ENCODE measurements around the gene ITSN2.

ITSN2 gene

DNA sequence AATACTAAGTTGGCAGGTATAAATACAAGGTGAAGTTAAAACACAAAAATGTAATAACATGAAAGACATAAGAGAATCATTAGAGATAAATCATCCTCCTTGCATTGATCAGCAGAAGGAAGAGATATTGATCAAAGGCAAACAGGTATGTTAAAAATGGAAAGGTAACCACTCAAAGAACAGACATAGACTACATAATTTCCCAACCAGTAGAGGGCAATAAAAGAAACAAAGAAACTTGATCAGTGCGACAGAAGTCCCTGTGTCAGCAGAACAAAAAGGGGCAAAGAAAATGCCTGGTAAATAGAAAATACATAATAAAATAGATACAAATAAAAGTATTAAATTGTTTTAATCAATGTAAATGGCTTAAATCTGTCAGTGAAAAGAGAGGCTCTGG lies 131.9 kb downstream of the ITSN2 start:
- DNase-seq (no peak), ATAC-seq (replicated peaks) (no peak)
- Mint-ChIP-seq H3K27ac (no peak overlapping the region), H3K36me3 (ENCODE audit: insufficient read depth) (peaks cover 12% of the 10 kb centered on the region), H3K27me3 (no peaks in the 10 kb centered on the region), H3K4me1 (ENCODE audit: low read depth in 2 of 2) (no peaks in the 10 kb centered on the region), H3K4me3 (no peak overlapping the region), H3K9me3 (no peaks in the 10 kb centered on the region)

- Mint-ChIP-seq H3K9me3 (no peaks in the 10 kb centered on the region), H3K36me3 (ENCODE audit: insufficient read depth) (peaks cover 22% of the 10 kb centered on the region)
Measured at GRCh38 chr2:24225499-24226242, 134.7 kb downstream of the ITSN2 start.

DNA sequence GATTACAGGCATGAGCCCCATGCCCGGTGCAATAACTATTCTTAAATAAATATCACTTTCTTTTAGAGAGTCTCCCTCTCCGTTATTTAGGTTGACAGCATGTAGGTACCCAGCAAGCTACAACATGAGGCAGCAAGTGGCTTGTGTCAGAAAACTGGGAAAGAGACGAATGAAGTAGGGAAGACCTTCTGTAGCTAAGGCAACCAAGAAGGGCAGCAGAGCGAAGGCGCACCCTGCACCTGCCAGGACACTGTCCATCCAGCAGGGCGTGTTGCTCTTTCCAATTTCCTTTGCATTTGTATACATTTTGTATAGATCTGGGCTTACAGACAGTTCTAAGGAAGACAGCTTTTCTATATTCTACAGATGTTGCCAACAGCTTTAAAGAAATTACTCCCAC lies 137.4 kb downstream of the ITSN2 start:
- H3K27ac Mint-ChIP-seq: peak overlapping the region in 1 of 2 donors; percentile 46
- ATAC-seq (replicated peaks) (no peak), DNase-seq (no peak)
- H3K9me3 Mint-ChIP-seq: no peaks in the 10 kb centered on the region
- H3K4me3 Mint-ChIP-seq: no peak overlapping the region
- H3K36me3 Mint-ChIP-seq (ENCODE audit: insufficient read depth): peaks cover 25% of the 10 kb centered on the region
- no peaks in the 10 kb centered on the region for H3K27me3 Mint-ChIP-seq
- no peaks in the 10 kb centered on the region for H3K4me1 Mint-ChIP-seq (ENCODE audit: low read depth in 2 of 2)

More at GRCh38 chr2:24225499-24226242, 134.7 kb downstream of the ITSN2 start:
- H3K4me1 Mint-ChIP-seq (ENCODE audit: low read depth in 2 of 2): no peaks in the 10 kb centered on the region
- H3K4me3 Mint-ChIP-seq: no peak overlapping the region
- H3K27me3 Mint-ChIP-seq: no peaks in the 10 kb centered on the region
- H3K27ac Mint-ChIP-seq: no peak overlapping the region
- DNase-seq: no peak
- no peak for ATAC-seq (replicated peaks)

- no peaks in the 10 kb centered on the region for H3K27me3 Mint-ChIP-seq
- H3K9me3 Mint-ChIP-seq: no peaks in the 10 kb centered on the region
- H3K36me3 Mint-ChIP-seq (ENCODE audit: insufficient read depth): peaks cover 24% of the 10 kb centered on the region
- no peak overlapping the region for H3K4me3 Mint-ChIP-seq
- DNase-seq (no peak), ATAC-seq (replicated peaks) (no peak)
- no peaks in the 10 kb centered on the region for H3K4me1 Mint-ChIP-seq (ENCODE audit: low read depth in 2 of 2)
- no peak overlapping the region for H3K27ac Mint-ChIP-seq
Measured at GRCh38 chr2:24221343-24222050, 138.8 kb downstream of the ITSN2 start.

- ATAC-seq (replicated peaks) (no peak), DNase-seq (no peak)
- H3K4me3 Mint-ChIP-seq: no peak overlapping the region
- no peaks in the 10 kb centered on the region for H3K27me3 Mint-ChIP-seq
- H3K27ac Mint-ChIP-seq: no peak overlapping the region
- no peaks in the 10 kb centered on the region for H3K9me3 Mint-ChIP-seq
- H3K36me3 Mint-ChIP-seq (ENCODE audit: insufficient read depth): peaks cover 28% of the 10 kb centered on the region
- H3K4me1 Mint-ChIP-seq (ENCODE audit: low read depth in 2 of 2): peaks cover 0 to 5% of the 10 kb centered on the region in 2 donors
Measured at GRCh38 chr2:24220554-24221291, 139.6 kb downstream of the ITSN2 start.

DNA sequence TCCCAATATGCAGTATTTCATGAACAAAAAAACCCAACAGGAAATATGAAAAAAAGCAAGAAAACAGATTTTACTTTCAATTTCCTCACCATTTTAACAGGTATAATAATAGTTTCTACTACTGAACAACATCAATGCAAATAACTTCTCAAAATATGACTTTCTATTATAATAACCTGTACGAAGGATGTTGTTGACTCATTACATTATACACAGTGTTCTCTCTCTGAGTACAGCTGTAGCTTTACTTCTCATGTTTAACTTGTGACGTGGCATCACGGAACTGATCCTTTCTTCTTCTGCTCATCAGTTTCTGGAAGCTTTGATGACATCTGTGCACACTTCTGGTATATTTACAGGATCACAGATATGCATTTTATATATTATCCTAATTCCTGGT lies 145.5 kb downstream of the ITSN2 start:
- H3K36me3 Mint-ChIP-seq (ENCODE audit: insufficient read depth): peaks cover 48% of the 10 kb centered on the region

GRCh38 chr2:24211408-24211807 lies 148.9 kb downstream of the ITSN2 start:
- ATAC-seq (replicated peaks): no peak
- H3K4me3 Mint-ChIP-seq: no peak overlapping the region
- no peak for DNase-seq
- no peaks in the 10 kb centered on the region for H3K9me3 Mint-ChIP-seq
- no peaks in the 10 kb centered on the region for H3K27me3 Mint-ChIP-seq
- peaks cover 0 to 10% of the 10 kb centered on the region in 2 donors for H3K4me1 Mint-ChIP-seq (ENCODE audit: low read depth in 2 of 2)
- H3K36me3 Mint-ChIP-seq (ENCODE audit: insufficient read depth): peaks cover 56% of the 10 kb centered on the region
- peak overlapping the region in 1 of 2 donors; percentile 11 for H3K27ac Mint-ChIP-seq

More for the DNA sequence above, 145.5 kb downstream of the ITSN2 start:
- peaks cover 0 to 10% of the 10 kb centered on the region in 2 donors for H3K4me1 Mint-ChIP-seq (ENCODE audit: low read depth in 2 of 2)
- peak overlapping the region; percentile 56 to 66 for H3K27ac Mint-ChIP-seq
- DNase-seq: no peak
- no peaks in the 10 kb centered on the region for H3K9me3 Mint-ChIP-seq
- ATAC-seq (replicated peaks): no peak
- H3K27me3 Mint-ChIP-seq: no peaks in the 10 kb centered on the region
- peak overlapping the region in 1 of 2 donors; percentile 28 for H3K4me3 Mint-ChIP-seq

DNA sequence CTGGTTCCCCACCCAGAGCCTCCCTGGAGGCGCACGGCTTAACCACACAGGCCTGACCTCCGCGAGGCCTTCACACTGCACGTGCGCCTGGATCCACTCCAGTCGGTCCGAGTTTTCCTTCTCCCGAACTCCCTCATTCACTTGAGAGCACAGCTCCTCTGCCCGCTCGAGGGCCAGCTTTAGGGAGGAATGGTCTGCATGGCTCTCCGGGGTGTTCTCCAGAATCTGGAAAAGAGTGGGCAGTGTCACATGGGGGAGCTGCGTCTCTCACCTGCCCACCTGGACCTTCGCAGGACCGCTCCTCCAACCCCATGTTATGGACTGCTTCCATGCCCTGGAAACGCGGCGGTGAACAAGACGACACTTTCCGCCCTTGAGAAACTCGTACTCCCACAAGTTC lies 149.6 kb downstream of the ITSN2 start:
- peak overlapping the region in 1 of 2 donors; percentile 11 for H3K27ac Mint-ChIP-seq
- DNase-seq: no peak
- peaks cover 54% of the 10 kb centered on the region for H3K36me3 Mint-ChIP-seq (ENCODE audit: insufficient read depth)
- ATAC-seq (replicated peaks): no peak
- H3K27me3 Mint-ChIP-seq: no peaks in the 10 kb centered on the region
- H3K4me3 Mint-ChIP-seq: no peak overlapping the region
- H3K4me1 Mint-ChIP-seq (ENCODE audit: low read depth in 2 of 2): peaks cover 0 to 6% of the 10 kb centered on the region in 2 donors
- no peaks in the 10 kb centered on the region for H3K9me3 Mint-ChIP-seq

GRCh38 chr2:24210106-24210455 lies 150.3 kb downstream of the ITSN2 start:
- Mint-ChIP-seq H3K27me3 (no peaks in the 10 kb centered on the region), H3K27ac (no peak overlapping the region), H3K36me3 (ENCODE audit: insufficient read depth) (peaks cover 52% of the 10 kb centered on the region), H3K9me3 (no peaks in the 10 kb centered on the region), H3K4me3 (no peak overlapping the region), H3K4me1 (ENCODE audit: low read depth in 2 of 2) (peaks cover 0 to 3% of the 10 kb centered on the region in 2 donors)
- DNase-seq (no peak), ATAC-seq (replicated peaks) (no peak)

DNA sequence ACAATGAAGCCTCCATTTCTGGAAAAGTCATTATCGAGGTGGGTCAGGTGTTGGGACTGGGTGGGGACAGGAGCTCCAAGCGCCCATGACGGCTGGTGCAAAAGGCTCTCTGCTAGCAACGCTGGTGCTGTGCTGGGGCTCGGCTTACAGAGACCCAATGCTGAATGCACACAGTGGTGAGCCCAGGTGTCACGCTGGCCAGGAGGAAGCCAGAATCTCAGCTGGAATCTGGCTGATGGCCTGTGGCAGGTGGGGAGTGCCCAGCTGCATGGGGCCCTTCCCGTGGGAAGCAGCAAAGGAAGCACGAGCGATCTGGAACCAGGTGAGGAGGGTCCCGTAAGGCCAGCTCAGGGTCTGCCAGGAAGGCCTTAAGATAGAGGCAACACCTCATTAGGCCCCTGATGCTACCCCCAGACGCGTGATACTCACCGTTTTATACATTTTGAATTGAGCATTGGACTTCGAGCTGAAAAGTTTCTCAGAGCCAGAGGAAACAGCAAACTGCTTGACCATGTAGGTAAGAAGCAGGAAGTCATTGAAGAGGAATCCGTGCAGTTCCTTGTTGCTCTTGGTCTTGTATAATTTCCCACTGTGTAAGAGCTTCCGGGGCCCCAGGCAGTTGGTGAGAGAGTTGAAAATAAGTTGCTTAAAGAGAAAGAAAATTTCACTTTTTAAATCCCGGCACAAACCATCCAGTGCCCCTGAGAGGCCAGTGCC lies 150.8 kb downstream of the ITSN2 start:
- H3K9me3 Mint-ChIP-seq: no peaks in the 10 kb centered on the region
- no peak overlapping the region for H3K27ac Mint-ChIP-seq
- no peak overlapping the region for H3K4me3 Mint-ChIP-seq
- DNase-seq: no peak
- no peaks in the 10 kb centered on the region for H3K27me3 Mint-ChIP-seq
- no peaks in the 10 kb centered on the region for H3K4me1 Mint-ChIP-seq (ENCODE audit: low read depth in 2 of 2)
- H3K36me3 Mint-ChIP-seq (ENCODE audit: insufficient read depth): peaks cover 54% of the 10 kb centered on the region
- ATAC-seq (replicated peaks): no peak

GRCh38 chr2:24208490-24208889 lies 151.8 kb downstream of the ITSN2 start:
- H3K27ac Mint-ChIP-seq: no peak overlapping the region
- no peak for ATAC-seq (replicated peaks)

DNA sequence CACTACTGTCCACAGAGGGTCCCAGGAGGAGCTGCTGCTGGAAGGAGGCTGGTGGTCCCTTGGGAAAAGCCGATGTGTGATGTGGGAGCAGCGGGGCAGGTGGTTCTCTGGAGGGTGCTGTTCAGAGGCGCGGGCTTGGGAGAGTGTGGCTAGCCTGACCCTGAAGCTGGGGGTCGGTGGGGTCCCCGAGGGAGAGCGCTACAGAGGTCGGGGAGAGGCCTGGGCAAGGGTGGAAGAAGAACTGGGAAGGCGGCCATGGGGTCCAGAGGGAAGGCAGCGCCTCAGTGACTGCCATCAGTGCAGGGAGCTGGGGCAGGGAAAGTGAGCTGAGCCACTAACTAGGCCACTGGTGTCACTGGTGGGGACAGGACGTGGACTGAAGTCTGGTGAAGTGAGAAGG lies 153.0 kb downstream of the ITSN2 start:
- ATAC-seq (replicated peaks): no peak
- Mint-ChIP-seq H3K4me1 (ENCODE audit: low read depth in 2 of 2) (no peaks in the 10 kb centered on the region), H3K27me3 (no peaks in the 10 kb centered on the region), H3K9me3 (no peaks in the 10 kb centered on the region), H3K27ac (no peak overlapping the region), H3K4me3 (no peak overlapping the region), H3K36me3 (ENCODE audit: insufficient read depth) (peaks cover 65% of the 10 kb centered on the region)
- no peak for DNase-seq

More at GRCh38 chr2:24208490-24208889, 151.8 kb downstream of the ITSN2 start:
- DNase-seq: no peak
- Mint-ChIP-seq H3K9me3 (no peaks in the 10 kb centered on the region), H3K4me1 (ENCODE audit: low read depth in 2 of 2) (no peaks in the 10 kb centered on the region), H3K27me3 (no peaks in the 10 kb centered on the region), H3K36me3 (ENCODE audit: insufficient read depth) (peaks cover 65% of the 10 kb centered on the region), H3K4me3 (no peak overlapping the region)

GRCh38 chr2:24206714-24207113 lies 153.6 kb downstream of the ITSN2 start:
- Mint-ChIP-seq H3K9me3 (no peaks in the 10 kb centered on the region), H3K27me3 (no peaks in the 10 kb centered on the region), H3K36me3 (ENCODE audit: insufficient read depth) (peaks cover 62% of the 10 kb centered on the region), H3K27ac (peak overlapping the region; percentile 63 to 71), H3K4me3 (no peak overlapping the region), H3K4me1 (ENCODE audit: low read depth in 2 of 2) (no peaks in the 10 kb centered on the region)
- no peak for ATAC-seq (replicated peaks)
- DNase-seq: no peak

Data from effector memory CD8-positive, alpha-beta T cell (primary cell).